Measurements from ENCODE around the gene CNIH3. TPM values are rescaled to one million over a fixed set of nuclear protein-coding genes. Genes with fewer than 3 reads are reported as not detected.

Gene CNIH3
- total RNA-seq, 1 donor from 2014 or later, result not detected

GRCh38 chr1:224769452-224770335, 153.6 kb downstream of the CNIH3 start:
- Histone ChIP-seq H3K36me3 (no peaks in the 10 kb centered on the region), H3K4me1 (no peaks in the 10 kb centered on the region), H3K27ac (no peak overlapping the region), H3K4me3 (no peak overlapping the region), H3K27me3 (no peaks in the 10 kb centered on the region), H3K9me3 (no peaks in the 10 kb centered on the region)
- intact Hi-C loops (cut with DNase I), result no loop called here
- no peak for DNase-seq (ENCODE audit: low spot score in 2 of 2)
- TF ChIP-seq CTCF (IDR thresholded peaks at IDR 0.05), result no peak

- intact Hi-C loops (cut with DNase I), result no loop called here
- Histone ChIP-seq H3K36me3 (no peaks in the 10 kb centered on the region), H3K4me1 (no peaks in the 10 kb centered on the region), H3K9me3 (no peaks in the 10 kb centered on the region), H3K27me3 (no peaks in the 10 kb centered on the region), H3K4me3 (no peak overlapping the region), H3K27ac (no peak overlapping the region)
- DNase-seq (ENCODE audit: low spot score in 2 of 2), result no peak
- no peak for TF ChIP-seq CTCF (IDR thresholded peaks at IDR 0.05)
Measured at GRCh38 chr1:224770336-224770693, 154.2 kb downstream of the CNIH3 start.

- no peaks in the 10 kb centered on the region for H3K4me1 ChIP-seq
- H3K36me3 ChIP-seq, result no peaks in the 10 kb centered on the region
Measured at GRCh38 chr1:224773646-224774045, 157.5 kb downstream of the CNIH3 start.

GRCh38 chr1:224774378-224774777, 158.3 kb downstream of the CNIH3 start:
- Histone ChIP-seq H3K27me3 (no peaks in the 10 kb centered on the region), H3K27ac (no peak overlapping the region), H3K36me3 (no peaks in the 10 kb centered on the region), H3K9me3 (no peaks in the 10 kb centered on the region), H3K4me3 (no peak overlapping the region), H3K4me1 (no peaks in the 10 kb centered on the region)
- intact Hi-C loops (cut with DNase I), result no loop called here
- DNase-seq (ENCODE audit: low spot score in 2 of 2), result no peak
- no peak for TF ChIP-seq CTCF (IDR thresholded peaks at IDR 0.05)

More at GRCh38 chr1:224773646-224774045, 157.5 kb downstream of the CNIH3 start:
- no peak overlapping the region for H3K27ac ChIP-seq
- DNase-seq (ENCODE audit: low spot score in 2 of 2), result no peak
- H3K9me3 ChIP-seq, result no peaks in the 10 kb centered on the region
- H3K4me3 ChIP-seq, result no peak overlapping the region
- intact Hi-C loops (cut with DNase I), result no loop called here
- no peaks in the 10 kb centered on the region for H3K27me3 ChIP-seq
- no peak for TF ChIP-seq CTCF (IDR thresholded peaks at IDR 0.05)

GRCh38 chr1:224777180-224777579, 161.1 kb downstream of the CNIH3 start:
- no peak for TF ChIP-seq CTCF (IDR thresholded peaks at IDR 0.05)
- no peaks in the 10 kb centered on the region for H3K4me1 ChIP-seq
- H3K27me3 ChIP-seq, result no peaks in the 10 kb centered on the region
- intact Hi-C loops (cut with DNase I), result no loop called here
- no peak overlapping the region for H3K27ac ChIP-seq
- no peaks in the 10 kb centered on the region for H3K9me3 ChIP-seq
- no peaks in the 10 kb centered on the region for H3K36me3 ChIP-seq
- DNase-seq (ENCODE audit: low spot score in 2 of 2), result no peak
- no peak overlapping the region for H3K4me3 ChIP-seq

Data from ascending aorta (tissue), 2 donors.